Measurements from ENCODE around the gene SOX1. TPM values are rescaled to one million over a fixed set of nuclear protein-coding genes. Genes with fewer than 3 reads are reported as not detected.

Gene SOX1
- total and polyA plus RNA-seq, 10 of the 15 experiments (the other 5 are each of a cell fraction or from before 2014, with no cell fraction given), result not detected

GRCh38 chr13:112113851-112114250 is 46.9 kb downstream of the SOX1 start:
- H3K4me3 ChIP-seq, result no peak overlapping the region
- FAIRE-seq (no peak), ATAC-seq (no peak), DNase-seq (ENCODE audit: low read depth, low spot score) (no peak)
- H4K20me1 ChIP-seq (ENCODE audit: control insufficient read depth, insufficient read depth), result no peaks in the 10 kb centered on the region
- ChIA-PET RAD21 (ENCODE audit: unreplicated experiment) (no interaction called here), POLR2A (no interaction called here), SMC1A (ENCODE audit: uncharacterized antibody, unreplicated experiment) (no interaction called here), CTCF (no interaction called here)
- H3K79me2 ChIP-seq (ENCODE audit: control insufficient read depth, insufficient read depth, low read length), result no peaks in the 10 kb centered on the region
- 8% methylated on average over 4 of the region's 4 CpGs for WGBS (ENCODE audit: insufficient coverage, insufficient replicate concordance, low lambda C conversion rate, missing lambda C conversion rate)
- in situ Hi-C loops (cut with MboI), result no loop called here
- intact Hi-C loops (cut with micrococcal nuclease; ENCODE audit: unreplicated experiment), result no loop called here
- no peak overlapping the region for H3K27ac ChIP-seq (ENCODE audit: control insufficient read depth, insufficient read depth)
- no peak overlapping the region for H3K9ac ChIP-seq (ENCODE audit: control insufficient read depth, insufficient read depth, low read length)
- no peaks in the 10 kb centered on the region for H3K36me3 ChIP-seq (ENCODE audit: control insufficient read depth in 2 of 2, insufficient read depth in 2 of 2, low read length in 1 of 2)
- TF ChIP-seq, protein P1, sequence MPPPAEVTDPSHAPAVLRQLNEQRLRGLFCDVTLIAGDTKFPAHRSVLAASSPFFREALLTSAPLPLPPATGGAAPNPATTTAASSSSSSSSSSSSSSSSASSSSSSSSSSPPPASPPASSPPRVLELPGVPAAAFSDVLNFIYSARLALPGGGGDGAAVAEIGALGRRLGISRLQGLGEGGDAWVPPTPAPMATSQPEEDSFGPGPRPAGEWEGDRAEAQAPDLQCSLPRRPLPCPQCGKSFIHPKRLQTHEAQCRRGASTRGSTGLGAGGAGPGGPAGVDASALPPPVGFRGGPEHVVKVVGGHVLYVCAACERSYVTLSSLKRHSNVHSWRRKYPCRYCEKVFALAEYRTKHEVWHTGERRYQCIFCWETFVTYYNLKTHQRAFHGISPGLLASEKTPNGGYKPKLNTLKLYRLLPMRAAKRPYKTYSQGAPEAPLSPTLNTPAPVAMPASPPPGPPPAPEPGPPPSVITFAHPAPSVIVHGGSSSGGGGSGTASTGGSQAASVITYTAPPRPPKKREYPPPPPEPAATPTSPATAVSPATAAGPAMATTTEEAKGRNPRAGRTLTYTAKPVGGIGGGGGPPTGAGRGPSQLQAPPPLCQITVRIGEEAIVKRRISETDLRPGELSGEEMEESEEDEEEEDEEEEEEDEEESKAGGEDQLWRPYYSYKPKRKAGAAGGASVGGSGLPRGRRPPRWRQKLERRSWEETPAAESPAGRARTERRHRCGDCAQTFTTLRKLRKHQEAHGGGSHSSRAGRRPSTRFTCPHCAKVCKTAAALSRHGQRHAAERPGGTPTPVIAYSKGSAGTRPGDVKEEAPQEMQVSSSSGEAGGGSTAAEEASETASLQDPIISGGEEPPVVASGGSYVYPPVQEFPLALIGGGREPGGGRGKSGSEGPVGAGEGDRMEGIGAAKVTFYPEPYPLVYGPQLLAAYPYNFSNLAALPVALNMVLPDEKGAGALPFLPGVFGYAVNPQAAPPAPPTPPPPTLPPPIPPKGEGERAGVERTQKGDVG (CRISPR knock-in tag; IDR thresholded peaks at IDR 0.05), result no peak
- no peak overlapping the region for H3K4me2 ChIP-seq (ENCODE audit: control insufficient read depth, insufficient read depth)
- no peaks in the 10 kb centered on the region for H3K27me3 ChIP-seq (replicated peaks in 1 of 2; ENCODE audit: control insufficient read depth in 2 of 2, insufficient read depth in 2 of 2, low read length in 1 of 2)
- no peak overlapping the region for H2AFZ ChIP-seq (ENCODE audit: control insufficient read depth, low read depth, low read length)
- BruUV-seq (replicated peaks), result no TSS peak
- no peaks in the 10 kb centered on the region for H3K4me1 ChIP-seq (ENCODE audit: control insufficient read depth, insufficient read depth, low read length)
- H3K9me3 ChIP-seq (replicated peaks; ENCODE audit: control insufficient read depth, insufficient read depth, low read length), result no peaks in the 10 kb centered on the region; the same call in 2 of the 3 replicates

- RAD21 ChIA-PET (ENCODE audit: unreplicated experiment), result no interaction called here
- DNase-seq (ENCODE audit: low read depth, low spot score) (no peak), ATAC-seq (no peak), FAIRE-seq (no peak)
- TF ChIP-seq PKNOX1 (IDR thresholded peaks at IDR 0.05), result no peak
- TF ChIP-seq, protein P2, sequence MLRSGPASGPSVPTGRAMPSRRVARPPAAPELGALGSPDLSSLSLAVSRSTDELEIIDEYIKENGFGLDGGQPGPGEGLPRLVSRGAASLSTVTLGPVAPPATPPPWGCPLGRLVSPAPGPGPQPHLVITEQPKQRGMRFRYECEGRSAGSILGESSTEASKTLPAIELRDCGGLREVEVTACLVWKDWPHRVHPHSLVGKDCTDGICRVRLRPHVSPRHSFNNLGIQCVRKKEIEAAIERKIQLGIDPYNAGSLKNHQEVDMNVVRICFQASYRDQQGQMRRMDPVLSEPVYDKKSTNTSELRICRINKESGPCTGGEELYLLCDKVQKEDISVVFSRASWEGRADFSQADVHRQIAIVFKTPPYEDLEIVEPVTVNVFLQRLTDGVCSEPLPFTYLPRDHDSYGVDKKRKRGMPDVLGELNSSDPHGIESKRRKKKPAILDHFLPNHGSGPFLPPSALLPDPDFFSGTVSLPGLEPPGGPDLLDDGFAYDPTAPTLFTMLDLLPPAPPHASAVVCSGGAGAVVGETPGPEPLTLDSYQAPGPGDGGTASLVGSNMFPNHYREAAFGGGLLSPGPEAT (IDR thresholded peaks at IDR 0.05; ENCODE audit: low read depth), result no peak
- TF ChIP-seq MYB (IDR thresholded peaks at IDR 0.05; ENCODE audit: borderline replicate concordance, low read depth, low read length), result no peak
- no peak overlapping the region for H3K4me3 ChIP-seq
- H3K4me2 ChIP-seq (ENCODE audit: control insufficient read depth, insufficient read depth), result no peak overlapping the region
- BruUV-seq (replicated peaks), result no TSS peak
- H3K79me2 ChIP-seq (ENCODE audit: control insufficient read depth, insufficient read depth, low read length), result no peaks in the 10 kb centered on the region
- H3K4me1 ChIP-seq (ENCODE audit: control insufficient read depth, insufficient read depth, low read length), result no peaks in the 10 kb centered on the region
- H3K36me3 ChIP-seq (ENCODE audit: control insufficient read depth in 2 of 2, insufficient read depth in 2 of 2, low read length in 1 of 2), result no peaks in the 10 kb centered on the region
- WGBS (ENCODE audit: insufficient coverage, insufficient replicate concordance, low lambda C conversion rate, missing lambda C conversion rate), result 32% methylated on average over 11 of the region's 11 CpGs
- H3K27ac ChIP-seq (ENCODE audit: control insufficient read depth, insufficient read depth), result no peak overlapping the region
- H3K9me3 ChIP-seq (replicated peaks; ENCODE audit: control insufficient read depth, insufficient read depth, low read length), result no peaks in the 10 kb centered on the region; the same call in 2 of the 3 replicates
- no peaks in the 10 kb centered on the region for H4K20me1 ChIP-seq (ENCODE audit: control insufficient read depth, insufficient read depth)
- no peak overlapping the region for H3K9ac ChIP-seq (ENCODE audit: control insufficient read depth, insufficient read depth, low read length)
- in situ Hi-C loops (cut with MboI), result no loop called here
- intact Hi-C loops (cut with micrococcal nuclease; ENCODE audit: unreplicated experiment), result no loop called here
- POLR2A ChIA-PET, result no interaction called here
- SMC1A ChIA-PET (ENCODE audit: uncharacterized antibody, unreplicated experiment), result no interaction called here
- CTCF ChIA-PET, result no interaction called here
- no peak overlapping the region for H2AFZ ChIP-seq (ENCODE audit: control insufficient read depth, low read depth, low read length)
- H3K27me3 ChIP-seq (replicated peaks in 1 of 2; ENCODE audit: control insufficient read depth in 2 of 2, insufficient read depth in 2 of 2, low read length in 1 of 2), result no peaks in the 10 kb centered on the region
These were observed 47.4 kb downstream of the SOX1 start for GRCh38 chr13:112114391-112114790.
